Choroid plexus epithelial cell (primary cell): ENCODE results near the gene PTCSC3.

ENCODE experiments used
- DNase-seq: peaks from one replicate; pipeline ENCODE4 v3.0.0-alpha.2; 2010; ENCODE audit warnings: low read depth
- H3K4me3 ChIP-seq: 2 replicates; pipeline ENCODE4 v1.5.1; 2011; ENCODE audit warnings: low read depth, mild to moderate bottlenecking, control low read depth, low read length, moderate library complexity
- CTCF ChIP-seq: conservative IDR thresholded peaks from 2 replicates; pipeline ENCODE4 v1.5.1; 2011; ENCODE audit warnings: low read depth, mild to moderate bottlenecking, control low read depth, inconsistent platforms, low read length, moderate library complexity

The PTCSC3 gene

DNA sequence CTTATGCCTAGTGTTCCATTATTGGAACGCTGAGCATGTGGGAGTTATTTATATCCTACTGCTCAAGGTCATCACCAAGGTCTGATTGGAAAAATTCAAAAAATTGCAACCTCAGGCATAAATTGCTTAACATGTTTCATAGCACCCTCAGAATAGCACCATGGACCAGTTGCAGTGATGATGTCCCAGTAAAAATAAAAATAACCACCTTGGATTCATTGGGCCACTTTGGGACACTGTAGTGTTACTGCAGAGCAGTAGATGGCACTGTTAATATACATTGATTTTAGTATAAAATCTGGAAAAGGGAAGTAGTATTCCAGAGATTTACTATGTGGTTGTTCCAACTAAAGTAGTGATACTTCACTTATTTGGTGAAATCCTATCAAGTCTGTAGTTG lies 31.0 kb upstream of the PTCSC3 start:
- peak; percentile 42 for TF ChIP-seq CTCF
- DNase-seq, result no peak
- H3K4me3 ChIP-seq, result no peak overlapping the region

GRCh38 chr14:36204461-36205073 lies 28.0 kb upstream of the PTCSC3 start:
- TF ChIP-seq CTCF, result no peak
- no peak overlapping the region for H3K4me3 ChIP-seq
- DNase-seq, result no peak

GRCh38 chr14:36198378-36198777 lies 21.9 kb upstream of the PTCSC3 start:
- no peak for DNase-seq
- no peak for TF ChIP-seq CTCF
- H3K4me3 ChIP-seq, result no peak overlapping the region

DNA sequence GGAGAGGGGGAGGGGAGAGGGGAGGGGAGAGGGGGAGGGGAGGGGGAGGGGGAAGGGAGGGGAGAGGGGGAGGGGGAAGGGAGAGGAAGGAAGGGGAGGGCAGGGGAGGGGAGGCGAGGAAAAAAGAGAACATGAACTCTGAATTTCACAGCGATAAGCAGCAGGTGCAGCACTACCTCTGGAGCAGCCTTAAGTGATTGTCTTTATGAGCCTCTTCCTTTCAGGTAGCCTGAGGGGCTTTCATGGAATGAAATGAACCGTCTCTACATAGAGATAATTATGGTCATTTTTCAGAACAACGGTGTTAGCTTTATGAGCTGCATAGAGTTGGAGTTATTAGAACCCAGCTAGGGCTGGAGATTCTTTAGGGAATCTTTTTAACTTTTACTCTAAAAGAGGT lies 18.1 kb upstream of the PTCSC3 start:
- TF ChIP-seq CTCF, result no peak
- no peak for DNase-seq
- H3K4me3 ChIP-seq, result no peak overlapping the region

- DNase-seq, result no peak
- no peak overlapping the region for H3K4me3 ChIP-seq
- no peak for TF ChIP-seq CTCF
Observed at GRCh38 chr14:36192530-36192929, 16.0 kb upstream of the PTCSC3 start.

DNA sequence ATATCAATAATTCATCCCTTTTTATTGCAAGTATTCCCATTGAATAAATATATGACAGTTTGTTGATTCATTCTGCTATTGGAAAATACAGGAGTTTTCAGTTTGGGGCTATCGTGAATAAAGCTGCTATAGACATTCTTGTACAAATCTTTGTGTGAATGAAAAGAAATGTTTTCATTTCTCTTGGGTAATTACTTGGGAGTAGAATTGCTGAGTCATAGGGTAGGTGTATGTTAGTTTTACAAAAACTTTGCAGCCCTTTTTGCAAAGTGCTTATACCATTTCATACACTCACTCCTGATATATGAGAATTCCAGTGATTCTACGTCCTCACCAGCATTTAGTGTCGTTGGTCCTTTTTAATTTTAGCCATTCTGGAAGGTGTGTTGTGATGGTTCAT lies 6.9 kb upstream of the PTCSC3 start:
- H3K4me3 ChIP-seq, result no peak overlapping the region
- TF ChIP-seq CTCF, result no peak
- no peak for DNase-seq

- no peak overlapping the region for H3K4me3 ChIP-seq
- no peak for TF ChIP-seq CTCF
- DNase-seq, result no peak
Observed at GRCh38 chr14:36181417-36181816, 4.9 kb upstream of the PTCSC3 start.
